HepG2 (cell line): ENCODE results near the gene ART4. TPM values are rescaled to one million over a fixed set of nuclear protein-coding genes. Genes with fewer than 3 reads are reported as not detected.
A peak's percentile ranks its signal among the peaks of the same experiment; 100 is the strongest.

ENCODE experiments used
- FOXK2 ChIP-seq: fragments of 450-650 bp; IDR thresholded peaks from 2 replicates; pipeline ENCODE4 v1.6.1; 2016
- GATAD1 ChIP-seq: IDR thresholded peaks from 2 replicates; pipeline ENCODE4 v1.6.1; 2016; ENCODE audit warnings: missing genetic modification reagents, missing compliant biosample characterization
- GPN1 ChIP-seq: sonication (generic); formaldehyde crosslinking; IDR thresholded peaks from 2 replicates; pipeline ENCODE4 v1.5.1; 2020; ENCODE audit warnings: missing genetic modification reagents, borderline replicate concordance
- HIVEP1 ChIP-seq: sonication (generic); formaldehyde crosslinking; IDR thresholded peaks from 2 replicates; pipeline ENCODE4 v1.4.0; 2020; ENCODE audit warnings: mild to moderate bottlenecking, missing genetic modification reagents
- KDM2A ChIP-seq: sonication (generic); formaldehyde crosslinking; IDR thresholded peaks from 2 replicates; pipeline ENCODE4 v1.4.0; 2020; ENCODE audit warnings: low read depth, missing genetic modification reagents, borderline replicate concordance
- KLF9 ChIP-seq: IDR thresholded peaks from 2 replicates; pipeline ENCODE4 v1.6.1; 2016; ENCODE audit warnings: low read depth
- MEF2D ChIP-seq: sonication (generic); formaldehyde crosslinking; IDR thresholded peaks from 2 replicates; pipeline ENCODE4 v1.5.1; 2020; ENCODE audit warnings: mild to moderate bottlenecking, missing genetic modification reagents
- NFYB ChIP-seq: sonication (generic); formaldehyde crosslinking; IDR thresholded peaks from 2 replicates; pipeline ENCODE4 v1.4.0; 2020; ENCODE audit warnings: missing genetic modification reagents
- NR2F1 ChIP-seq, 2 experiments: fragments of 450-650 bp in 1 of 2; formaldehyde crosslinking in 1 of 2; IDR thresholded peaks; 2 replicates each; pipeline versions ENCODE4 v1.5.0 to v1.6.1; 2016 to 2020; ENCODE audit warnings: mild to moderate bottlenecking in 1 of 2, missing compliant biosample characterization in 1 of 2, missing genetic modification reagents in 1 of 2, moderate library complexity in 1 of 2
- PHF8 ChIP-seq: sonication (generic); formaldehyde crosslinking; IDR thresholded peaks from 2 replicates; pipeline ENCODE4 v1.5.0; 2020; ENCODE audit warnings: missing genetic modification reagents
- PLRG1 ChIP-seq: fragments of 450-650 bp; conservative IDR thresholded peaks from 2 replicates; pipeline ENCODE4 v1.6.1; 2016
- RARA ChIP-seq: IDR thresholded peaks from 2 replicates; pipeline ENCODE4 v1.6.1; 2016; ENCODE audit warnings: missing genetic modification reagents, missing compliant biosample characterization
- RFXANK ChIP-seq: IDR thresholded peaks from 2 replicates; pipeline ENCODE4 v1.6.1; 2016
- SMARCC2 ChIP-seq: fragments of 450-650 bp; IDR thresholded peaks from 2 replicates; pipeline ENCODE4 v1.6.1; 2017; ENCODE audit warnings: antibody characterized with exemption, mild to moderate bottlenecking
- TBX2 ChIP-seq: sonication (generic); formaldehyde crosslinking; IDR thresholded peaks from 2 replicates; pipeline ENCODE4 v1.5.0; 2020; ENCODE audit warnings: missing genetic modification reagents, mild to moderate bottlenecking, borderline replicate concordance
- ZKSCAN8 ChIP-seq: IDR thresholded peaks from 2 replicates; pipeline ENCODE4 v1.6.1; 2016; ENCODE audit warnings: borderline replicate concordance, missing genetic modification reagents, missing compliant biosample characterization
- ZMYM2 ChIP-seq: sonication (generic); formaldehyde crosslinking; IDR thresholded peaks from 2 replicates; pipeline ENCODE4 v1.8.0; 2022; ENCODE audit warnings: mild to moderate bottlenecking, missing genetic modification reagents
- ZNF343 ChIP-seq: sonication (generic); formaldehyde crosslinking; IDR thresholded peaks from 2 replicates; pipeline ENCODE4 v1.4.0; 2020; ENCODE audit warnings: mild to moderate bottlenecking, missing genetic modification reagents
- ZNF496 ChIP-seq: sonication (generic); formaldehyde crosslinking; IDR thresholded peaks from 2 replicates; pipeline ENCODE4 v1.8.1; 2023; ENCODE audit warnings: mild to moderate bottlenecking, moderate library complexity, missing genetic modification reagents; ENCODE audit not compliant: insufficient replicate concordance
- ZNF512 ChIP-seq: sonication (generic); formaldehyde crosslinking; IDR thresholded peaks from 2 replicates; pipeline ENCODE4 v1.4.0; 2020; ENCODE audit warnings: mild to moderate bottlenecking, missing genetic modification reagents
- polyA plus RNA-seq, 8 experiments: library from polyadenylated mRNA; depleted of rRNA in 3 of 8; stranded (reverse) in 7 of 8; unstranded in 1 of 8; fragments of >200 nt; fragmentation: Illumina TruSeq in 4 of 8; extraction: Trizol in 4 of 8; gene quantifications; 2 replicates each; pipeline versions ENCODE4 v1.2.1 to v1.2.3, GENCODE V29; 2011 to 2016; ENCODE audit warnings: low read depth in 4 of 8, missing spikeins in 1 of 8, mixed read lengths in 1 of 8; ENCODE audit not compliant: insufficient read depth in 1 of 8
- total RNA-seq, 5 experiments: library from RNA; depleted of rRNA; stranded (reverse); fragments of >200 nt; fragmentation: Illumina TruSeq; extraction: Trizol; gene quantifications; 2 replicates each; pipeline ENCODE4 v1.2.3, GENCODE V29; 2016; ENCODE audit warnings: low read depth in 1 of 5
- TF ChIP-seq, protein P1 (sequence below): sonication (generic); formaldehyde crosslinking; IDR thresholded peaks from 2 replicates; pipeline ENCODE4 v1.9.0; 2022; ENCODE audit warnings: missing genetic modification reagents, mild to moderate bottlenecking, borderline replicate concordance
- TF ChIP-seq, protein P2 (sequence below): sonication (generic); formaldehyde crosslinking; IDR thresholded peaks from 2 replicates; pipeline ENCODE4 v1.4.0; 2020; ENCODE audit warnings: missing genetic modification reagents
- TF ChIP-seq, protein P3 (sequence below): sonication (generic); formaldehyde crosslinking; conservative IDR thresholded peaks from 2 replicates; pipeline ENCODE4 v1.5.0; 2020; ENCODE audit warnings: missing genetic modification reagents
- TF ChIP-seq, protein P4 (sequence below): sonication (generic); formaldehyde crosslinking; IDR thresholded peaks from 2 replicates; pipeline ENCODE4 v1.4.0; 2020; ENCODE audit warnings: missing genetic modification reagents

The ART4 gene
- total and polyA plus RNA-seq, 2 of the 13 experiments (the other 11 are each of a cell fraction or from before 2014, with no cell fraction given): 17.6 to 20.3 TPM

- TF ChIP-seq ZNF496 (CRISPR knock-in tag): no peak
- TF ChIP-seq PLRG1: no peak
- no peak for TF ChIP-seq ZMYM2 (CRISPR knock-in tag)
- TF ChIP-seq HIVEP1 (CRISPR knock-in tag): no peak
- TF ChIP-seq, protein P1, sequence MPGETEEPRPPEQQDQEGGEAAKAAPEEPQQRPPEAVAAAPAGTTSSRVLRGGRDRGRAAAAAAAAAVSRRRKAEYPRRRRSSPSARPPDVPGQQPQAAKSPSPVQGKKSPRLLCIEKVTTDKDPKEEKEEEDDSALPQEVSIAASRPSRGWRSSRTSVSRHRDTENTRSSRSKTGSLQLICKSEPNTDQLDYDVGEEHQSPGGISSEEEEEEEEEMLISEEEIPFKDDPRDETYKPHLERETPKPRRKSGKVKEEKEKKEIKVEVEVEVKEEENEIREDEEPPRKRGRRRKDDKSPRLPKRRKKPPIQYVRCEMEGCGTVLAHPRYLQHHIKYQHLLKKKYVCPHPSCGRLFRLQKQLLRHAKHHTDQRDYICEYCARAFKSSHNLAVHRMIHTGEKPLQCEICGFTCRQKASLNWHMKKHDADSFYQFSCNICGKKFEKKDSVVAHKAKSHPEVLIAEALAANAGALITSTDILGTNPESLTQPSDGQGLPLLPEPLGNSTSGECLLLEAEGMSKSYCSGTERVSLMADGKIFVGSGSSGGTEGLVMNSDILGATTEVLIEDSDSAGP (CRISPR knock-in tag): peak; percentile 28; the same call in 1 of the 2 replicates
- TF ChIP-seq TBX2: peak; percentile 95
- no peak for TF ChIP-seq GPN1 (CRISPR knock-in tag)
- TF ChIP-seq FOXK2: no peak
- TF ChIP-seq NR2F1 (CRISPR knock-in tag; IDR thresholded peaks at IDR 0.05): no peak
- TF ChIP-seq ZNF512: no peak
- TF ChIP-seq MEF2D (CRISPR knock-in tag): no peak; the same call in 1 of the 2 replicates
- TF ChIP-seq, protein P2, sequence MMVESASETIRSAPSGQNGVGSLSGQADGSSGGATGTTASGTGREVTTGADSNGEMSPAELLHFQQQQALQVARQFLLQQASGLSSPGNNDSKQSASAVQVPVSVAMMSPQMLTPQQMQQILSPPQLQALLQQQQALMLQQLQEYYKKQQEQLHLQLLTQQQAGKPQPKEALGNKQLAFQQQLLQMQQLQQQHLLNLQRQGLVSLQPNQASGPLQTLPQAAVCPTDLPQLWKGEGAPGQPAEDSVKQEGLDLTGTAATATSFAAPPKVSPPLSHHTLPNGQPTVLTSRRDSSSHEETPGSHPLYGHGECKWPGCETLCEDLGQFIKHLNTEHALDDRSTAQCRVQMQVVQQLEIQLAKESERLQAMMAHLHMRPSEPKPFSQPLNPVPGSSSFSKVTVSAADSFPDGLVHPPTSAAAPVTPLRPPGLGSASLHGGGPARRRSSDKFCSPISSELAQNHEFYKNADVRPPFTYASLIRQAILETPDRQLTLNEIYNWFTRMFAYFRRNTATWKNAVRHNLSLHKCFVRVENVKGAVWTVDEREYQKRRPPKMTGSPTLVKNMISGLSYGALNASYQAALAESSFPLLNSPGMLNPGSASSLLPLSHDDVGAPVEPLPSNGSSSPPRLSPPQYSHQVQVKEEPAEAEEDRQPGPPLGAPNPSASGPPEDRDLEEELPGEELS (CRISPR knock-in tag): peak; percentile 62; the same call in 1 of the 2 replicates
- peak; percentile 50 for TF ChIP-seq PHF8
- TF ChIP-seq KDM2A (CRISPR knock-in tag): no peak
- no peak for TF ChIP-seq SMARCC2
- TF ChIP-seq KLF9: 0 out of 2 replicates have a peak, but pooled peaks have one; percentile 58
- TF ChIP-seq, protein P3, sequence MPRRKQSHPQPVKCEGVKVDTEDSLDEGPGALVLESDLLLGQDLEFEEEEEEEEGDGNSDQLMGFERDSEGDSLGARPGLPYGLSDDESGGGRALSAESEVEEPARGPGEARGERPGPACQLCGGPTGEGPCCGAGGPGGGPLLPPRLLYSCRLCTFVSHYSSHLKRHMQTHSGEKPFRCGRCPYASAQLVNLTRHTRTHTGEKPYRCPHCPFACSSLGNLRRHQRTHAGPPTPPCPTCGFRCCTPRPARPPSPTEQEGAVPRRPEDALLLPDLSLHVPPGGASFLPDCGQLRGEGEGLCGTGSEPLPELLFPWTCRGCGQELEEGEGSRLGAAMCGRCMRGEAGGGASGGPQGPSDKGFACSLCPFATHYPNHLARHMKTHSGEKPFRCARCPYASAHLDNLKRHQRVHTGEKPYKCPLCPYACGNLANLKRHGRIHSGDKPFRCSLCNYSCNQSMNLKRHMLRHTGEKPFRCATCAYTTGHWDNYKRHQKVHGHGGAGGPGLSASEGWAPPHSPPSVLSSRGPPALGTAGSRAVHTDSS (CRISPR knock-in tag): no peak
- TF ChIP-seq RFXANK: no peak
- TF ChIP-seq GATAD1 (CRISPR knock-in tag): no peak; the same call in 1 of the 2 replicates
- TF ChIP-seq ZKSCAN8 (CRISPR knock-in tag): no peak
- peak; percentile 6; the same call in 1 of the 2 replicates for TF ChIP-seq RARA
- peak; percentile 63; the same call in 1 of the 2 replicates for TF ChIP-seq NFYB (CRISPR knock-in tag)
- TF ChIP-seq, protein P4, sequence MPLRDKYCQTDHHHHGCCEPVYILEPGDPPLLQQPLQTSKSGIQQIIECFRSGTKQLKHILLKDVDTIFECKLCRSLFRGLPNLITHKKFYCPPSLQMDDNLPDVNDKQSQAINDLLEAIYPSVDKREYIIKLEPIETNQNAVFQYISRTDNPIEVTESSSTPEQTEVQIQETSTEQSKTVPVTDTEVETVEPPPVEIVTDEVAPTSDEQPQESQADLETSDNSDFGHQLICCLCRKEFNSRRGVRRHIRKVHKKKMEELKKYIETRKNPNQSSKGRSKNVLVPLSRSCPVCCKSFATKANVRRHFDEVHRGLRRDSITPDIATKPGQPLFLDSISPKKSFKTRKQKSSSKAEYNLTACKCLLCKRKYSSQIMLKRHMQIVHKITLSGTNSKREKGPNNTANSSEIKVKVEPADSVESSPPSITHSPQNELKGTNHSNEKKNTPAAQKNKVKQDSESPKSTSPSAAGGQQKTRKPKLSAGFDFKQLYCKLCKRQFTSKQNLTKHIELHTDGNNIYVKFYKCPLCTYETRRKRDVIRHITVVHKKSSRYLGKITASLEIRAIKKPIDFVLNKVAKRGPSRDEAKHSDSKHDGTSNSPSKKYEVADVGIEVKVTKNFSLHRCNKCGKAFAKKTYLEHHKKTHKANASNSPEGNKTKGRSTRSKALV (CRISPR knock-in tag): no peak
- peak; percentile 67; the same call in 1 of the 2 replicates for TF ChIP-seq ZNF343 (CRISPR knock-in tag)
Observed at GRCh38 chr12:14843425-14843887, at the start of gene ART4 (continued).
